ENCODE results near the gene MRPS27.

Gene MRPS27

DNA sequence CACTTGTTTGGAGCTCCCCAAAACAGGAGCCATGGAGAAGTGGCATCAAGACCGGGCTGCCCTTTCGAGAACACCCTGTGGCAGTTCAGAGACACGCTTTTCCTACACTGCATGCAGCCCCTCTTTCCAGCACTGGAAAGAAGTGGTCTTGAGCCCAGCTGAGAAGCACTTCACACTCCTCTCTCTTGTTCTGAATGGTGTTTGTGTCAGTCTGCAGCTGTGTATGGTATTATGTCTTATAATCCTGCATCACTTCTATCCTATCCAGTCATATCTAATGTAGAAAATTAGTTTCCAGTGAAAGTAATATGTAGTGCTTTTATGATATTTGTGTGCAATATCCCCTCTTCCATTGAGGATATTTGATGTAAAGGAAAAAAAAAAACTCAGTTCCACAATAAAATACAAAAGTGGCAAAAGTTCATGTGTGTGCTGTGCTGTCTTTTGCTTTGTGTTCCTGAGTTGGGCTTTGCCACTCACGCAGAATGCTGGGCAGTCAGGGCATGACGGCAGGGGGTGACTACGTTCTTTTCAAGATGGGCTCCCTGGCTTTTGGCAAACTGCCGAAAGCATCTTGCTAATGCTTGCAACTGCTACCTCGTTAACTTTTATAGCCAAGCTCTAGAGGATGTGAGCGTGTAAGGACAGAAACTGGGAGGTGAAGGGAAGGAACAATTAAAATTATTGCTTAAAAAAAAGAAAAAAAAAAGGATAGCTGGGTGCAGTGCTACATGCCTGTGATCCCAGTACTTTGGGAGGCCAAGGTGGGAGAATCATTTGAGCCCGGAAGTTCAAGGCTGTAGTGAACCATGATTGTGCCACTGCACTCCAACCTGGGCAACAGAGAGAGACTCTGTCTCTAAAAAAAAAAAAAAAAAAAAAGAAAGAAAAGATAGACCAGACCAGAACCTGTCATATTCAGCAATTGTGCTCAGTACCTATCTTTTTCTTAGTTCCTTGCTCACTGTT is 110.6 kb downstream of the MRPS27 start:
- Histone ChIP-seq H3K4me3 (ENCODE audit: low read length) (no peak overlapping the region), H3K4me1 (ENCODE audit: control insufficient read depth, low read length) (no peaks in the 10 kb centered on the region), H3K27ac (ENCODE audit: low read depth, low read length) (no peak overlapping the region), H4K20me1 (ENCODE audit: control insufficient read depth, insufficient read depth, low read depth, low read length) (no peaks in the 10 kb centered on the region), H3K27me3 (ENCODE audit: control insufficient read depth, low read length) (no peaks in the 10 kb centered on the region), H3K36me3 (ENCODE audit: control insufficient read depth, low read length) (no peaks in the 10 kb centered on the region; the same call in 1 of the 2 replicates), H3K4me2 (ENCODE audit: low read length) (no peak overlapping the region), H3K9me2 (replicated peaks; ENCODE audit: control insufficient read depth, low read length) (no peaks in the 10 kb centered on the region), H3F3A (ENCODE audit: control insufficient read depth, insufficient read depth) (no peaks in the 10 kb centered on the region; the same call in 1 of the 2 replicates), H3K79me2 (ENCODE audit: control insufficient read depth, low read length) (no peaks in the 10 kb centered on the region), H3K9me3 (ENCODE audit: control insufficient read depth, insufficient read depth, low read length) (no peaks in the 10 kb centered on the region)
- TF ChIP-seq, protein P1, sequence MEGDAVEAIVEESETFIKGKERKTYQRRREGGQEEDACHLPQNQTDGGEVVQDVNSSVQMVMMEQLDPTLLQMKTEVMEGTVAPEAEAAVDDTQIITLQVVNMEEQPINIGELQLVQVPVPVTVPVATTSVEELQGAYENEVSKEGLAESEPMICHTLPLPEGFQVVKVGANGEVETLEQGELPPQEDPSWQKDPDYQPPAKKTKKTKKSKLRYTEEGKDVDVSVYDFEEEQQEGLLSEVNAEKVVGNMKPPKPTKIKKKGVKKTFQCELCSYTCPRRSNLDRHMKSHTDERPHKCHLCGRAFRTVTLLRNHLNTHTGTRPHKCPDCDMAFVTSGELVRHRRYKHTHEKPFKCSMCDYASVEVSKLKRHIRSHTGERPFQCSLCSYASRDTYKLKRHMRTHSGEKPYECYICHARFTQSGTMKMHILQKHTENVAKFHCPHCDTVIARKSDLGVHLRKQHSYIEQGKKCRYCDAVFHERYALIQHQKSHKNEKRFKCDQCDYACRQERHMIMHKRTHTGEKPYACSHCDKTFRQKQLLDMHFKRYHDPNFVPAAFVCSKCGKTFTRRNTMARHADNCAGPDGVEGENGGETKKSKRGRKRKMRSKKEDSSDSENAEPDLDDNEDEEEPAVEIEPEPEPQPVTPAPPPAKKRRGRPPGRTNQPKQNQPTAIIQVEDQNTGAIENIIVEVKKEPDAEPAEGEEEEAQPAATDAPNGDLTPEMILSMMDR (IDR thresholded peaks at IDR 0.05; ENCODE audit: low read depth, low read length, poor library complexity, severe bottlenecking), result no peak
- no peak for TF ChIP-seq EZH2phosphoT487 (IDR thresholded peaks at IDR 0.05; ENCODE audit: borderline replicate concordance, low read length)

DNA sequence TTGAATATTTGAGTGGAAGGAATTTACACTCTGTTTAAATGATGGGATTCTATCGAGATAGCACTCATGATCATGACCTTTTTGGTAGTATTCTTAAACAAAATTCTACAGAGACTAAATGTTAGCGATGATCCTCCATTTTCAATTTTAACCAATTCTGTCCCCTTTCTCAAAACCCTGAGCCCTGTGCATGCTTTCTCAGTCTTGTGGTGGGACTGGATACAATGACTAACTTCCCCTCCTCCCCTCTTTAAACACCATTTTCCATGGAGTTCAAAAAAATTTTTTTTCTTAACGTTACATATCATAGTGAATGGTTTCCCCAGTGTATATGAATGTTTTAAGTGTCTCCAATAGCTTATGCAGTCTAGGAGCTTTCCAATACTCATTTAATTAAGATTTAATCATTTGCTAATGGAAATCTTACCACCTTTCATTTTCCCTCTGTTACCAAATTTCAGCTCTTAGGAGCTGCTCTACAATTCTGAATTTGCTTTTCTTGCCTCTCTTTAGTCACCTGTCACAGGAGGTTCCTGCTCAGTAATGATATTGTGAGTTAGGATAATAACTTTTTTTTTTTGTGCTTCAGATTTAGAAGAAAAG is 111.6 kb downstream of the MRPS27 start:
- H3K9me2 ChIP-seq (replicated peaks; ENCODE audit: control insufficient read depth, low read length), result no peaks in the 10 kb centered on the region
- H3K9me3 ChIP-seq (ENCODE audit: control insufficient read depth, insufficient read depth, low read length), result no peaks in the 10 kb centered on the region
- no peak overlapping the region for H3K27ac ChIP-seq (ENCODE audit: low read depth, low read length)
- no peaks in the 10 kb centered on the region for H3K79me2 ChIP-seq (ENCODE audit: control insufficient read depth, low read length)
- no peak for TF ChIP-seq EZH2phosphoT487 (IDR thresholded peaks at IDR 0.05; ENCODE audit: borderline replicate concordance, low read length)
- TF ChIP-seq, protein P1 (IDR thresholded peaks at IDR 0.05; ENCODE audit: low read depth, low read length, poor library complexity, severe bottlenecking), result no peak
- no peak overlapping the region for H3K4me3 ChIP-seq (ENCODE audit: low read length)
- no peak overlapping the region for H3K4me2 ChIP-seq (ENCODE audit: low read length)
- no peaks in the 10 kb centered on the region for H3K36me3 ChIP-seq (ENCODE audit: control insufficient read depth, low read length)
- no peaks in the 10 kb centered on the region for H3K4me1 ChIP-seq (ENCODE audit: control insufficient read depth, low read length)
- H3K27me3 ChIP-seq (ENCODE audit: control insufficient read depth, low read length), result no peaks in the 10 kb centered on the region
- H4K20me1 ChIP-seq (ENCODE audit: control insufficient read depth, insufficient read depth, low read depth, low read length), result no peaks in the 10 kb centered on the region
- no peaks in the 10 kb centered on the region for H3F3A ChIP-seq (ENCODE audit: control insufficient read depth, insufficient read depth)

DNA sequence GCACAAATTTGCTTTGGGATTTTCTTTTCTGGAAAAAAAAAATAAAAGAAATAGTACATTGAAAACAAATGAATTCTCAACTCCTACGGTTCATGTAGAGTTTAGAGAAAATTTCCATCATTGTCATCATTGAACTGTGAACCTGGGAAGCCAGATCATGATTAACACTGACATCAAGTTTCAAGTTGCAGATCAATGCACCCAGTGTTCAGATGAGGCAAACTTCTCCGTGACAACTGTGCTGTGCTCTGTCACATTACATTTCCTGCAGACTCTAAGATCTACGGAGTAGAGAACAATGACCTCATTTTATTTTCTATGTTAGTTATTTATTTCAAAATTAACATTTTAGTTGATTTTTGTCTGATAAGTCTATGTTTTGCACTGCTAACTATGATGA is 113.0 kb downstream of the MRPS27 start:
- Histone ChIP-seq H3K9me2 (replicated peaks; ENCODE audit: control insufficient read depth, low read length) (no peaks in the 10 kb centered on the region), H3F3A (ENCODE audit: control insufficient read depth, insufficient read depth) (no peaks in the 10 kb centered on the region), H3K9me3 (ENCODE audit: control insufficient read depth, insufficient read depth, low read length) (no peaks in the 10 kb centered on the region), H3K4me1 (ENCODE audit: control insufficient read depth, low read length) (no peaks in the 10 kb centered on the region), H3K4me3 (ENCODE audit: low read length) (no peak overlapping the region), H3K27me3 (ENCODE audit: control insufficient read depth, low read length) (no peaks in the 10 kb centered on the region), H3K79me2 (ENCODE audit: control insufficient read depth, low read length) (no peaks in the 10 kb centered on the region), H3K27ac (ENCODE audit: low read depth, low read length) (no peak overlapping the region), H3K4me2 (ENCODE audit: low read length) (no peak overlapping the region), H3K36me3 (ENCODE audit: control insufficient read depth, low read length) (no peaks in the 10 kb centered on the region), H4K20me1 (ENCODE audit: control insufficient read depth, insufficient read depth, low read depth, low read length) (no peaks in the 10 kb centered on the region)
- TF ChIP-seq EZH2phosphoT487 (IDR thresholded peaks at IDR 0.05; ENCODE audit: borderline replicate concordance, low read length), result no peak
- TF ChIP-seq, protein P1 (IDR thresholded peaks at IDR 0.05; ENCODE audit: low read depth, low read length, poor library complexity, severe bottlenecking), result no peak

Data from DOHH2 (cell line).